ENCODE data around the gene ANKRD29. TPM values are rescaled to one million over a fixed set of nuclear protein-coding genes. Genes with fewer than 3 reads are reported as not detected.

Gene ANKRD29
- total RNA-seq, 1 donor from 2014 or later, result not detected

GRCh38 chr18:23588836-23589560, 73.7 kb downstream of the ANKRD29 start:
- Mint-ChIP-seq H3K4me1 (ENCODE audit: low read depth) (peaks cover 27% of the 10 kb centered on the region), H3K4me3 (ENCODE audit: low read depth) (no peak overlapping the region), H3K27ac (no peak overlapping the region), H3K9me3 (no peaks in the 10 kb centered on the region), H3K36me3 (ENCODE audit: low read depth) (peaks cover 4% of the 10 kb centered on the region), H3K27me3 (ENCODE audit: low read depth) (peaks cover 5% of the 10 kb centered on the region)
- no peak for DNase-seq (ENCODE audit: low spot score)
- intact Hi-C loops (cut with micrococcal nuclease), result loop anchor here (5.0 kb wide), 1 partner anchor 137 kb away; the partner anchor contains the start of gene RIOK3

- peaks cover 12% of the 10 kb centered on the region for H3K36me3 Mint-ChIP-seq (ENCODE audit: low read depth)
- H3K9me3 Mint-ChIP-seq, result no peaks in the 10 kb centered on the region
- H3K4me3 Mint-ChIP-seq (ENCODE audit: low read depth), result peak overlapping the region; percentile 92
- peak; percentile 13 for DNase-seq (ENCODE audit: low spot score)
- peaks cover 5% of the 10 kb centered on the region for H3K27me3 Mint-ChIP-seq (ENCODE audit: low read depth)
- peak overlapping the region; percentile 94 for H3K27ac Mint-ChIP-seq
- intact Hi-C loops (cut with micrococcal nuclease), result loop anchor here (1.0 to 5.0 kb wide), 4 partner anchors 24 to 135 kb away; partner anchors contain the start of gene RIOK3
- peaks cover 32% of the 10 kb centered on the region for H3K4me1 Mint-ChIP-seq (ENCODE audit: low read depth)
These were observed 75.5 kb downstream of the ANKRD29 start for GRCh38 chr18:23587220-23587642.

- peaks cover 39% of the 10 kb centered on the region for H3K4me1 Mint-ChIP-seq (ENCODE audit: low read depth)
- no peaks in the 10 kb centered on the region for H3K9me3 Mint-ChIP-seq
- DNase-seq (ENCODE audit: low spot score), result peak; percentile 92
- H3K36me3 Mint-ChIP-seq (ENCODE audit: low read depth), result peaks cover 18% of the 10 kb centered on the region
- peaks cover 5% of the 10 kb centered on the region for H3K27me3 Mint-ChIP-seq (ENCODE audit: low read depth)
- peak within 1 kb of the TSS; percentile 92 for H3K4me3 Mint-ChIP-seq (ENCODE audit: low read depth)
- peak within 1 kb of the TSS; percentile 94 for H3K27ac Mint-ChIP-seq
- intact Hi-C loops (cut with micrococcal nuclease), result loop anchor here (1.0 to 5.0 kb wide), 7 partner anchors 13 to 653 kb away; partner anchors contain the start of genes RBBP8 and RIOK3
These were observed 76.2 kb downstream of the ANKRD29 start, which contains the start of gene NPC1 for GRCh38 chr18:23586249-23587196. Gene NPC1, minus strand, starts transcription at chr18:23586506. Its CDS starts 163 bp downstream, at chr18:23586343.

GRCh38 chr18:23585897-23586248, 76.8 kb downstream of the ANKRD29 start:
- no peaks in the 10 kb centered on the region for H3K9me3 Mint-ChIP-seq
- peaks cover 44% of the 10 kb centered on the region for H3K4me1 Mint-ChIP-seq (ENCODE audit: low read depth)
- intact Hi-C loops (cut with micrococcal nuclease), result loop anchor here (1.0 to 5.0 kb wide), 6 partner anchors 13 to 653 kb away; partner anchors contain the start of genes RBBP8 and RIOK3
- no peak for DNase-seq (ENCODE audit: low spot score)
- peaks cover 5% of the 10 kb centered on the region for H3K27me3 Mint-ChIP-seq (ENCODE audit: low read depth)
- peak overlapping the region; percentile 92 for H3K4me3 Mint-ChIP-seq (ENCODE audit: low read depth)
- peaks cover 18% of the 10 kb centered on the region for H3K36me3 Mint-ChIP-seq (ENCODE audit: low read depth)
- H3K27ac Mint-ChIP-seq, result peak overlapping the region; percentile 70

GRCh38 chr18:23585007-23585871, 77.5 kb downstream of the ANKRD29 start:
- H3K4me1 Mint-ChIP-seq (ENCODE audit: low read depth), result peaks cover 49% of the 10 kb centered on the region
- intact Hi-C loops (cut with micrococcal nuclease), result loop anchor here (5.0 kb wide), 1 partner anchor 133 kb away; the partner anchor contains the start of gene RIOK3

GRCh38 chr18:23584019-23584983, 78.4 kb downstream of the ANKRD29 start:
- Mint-ChIP-seq H3K27me3 (ENCODE audit: low read depth) (peaks cover 5% of the 10 kb centered on the region), H3K9me3 (no peaks in the 10 kb centered on the region), H3K27ac (no peak overlapping the region), H3K4me1 (ENCODE audit: low read depth) (peaks cover 51% of the 10 kb centered on the region), H3K36me3 (ENCODE audit: low read depth) (peaks cover 24% of the 10 kb centered on the region), H3K4me3 (ENCODE audit: low read depth) (peak overlapping the region; percentile 11)
- DNase-seq (ENCODE audit: low spot score), result no peak
- intact Hi-C loops (cut with micrococcal nuclease), result no loop called here

More at GRCh38 chr18:23585007-23585871, 77.5 kb downstream of the ANKRD29 start:
- no peak for DNase-seq (ENCODE audit: low spot score)
- peak overlapping the region; percentile 70 for H3K27ac Mint-ChIP-seq
- H3K4me3 Mint-ChIP-seq (ENCODE audit: low read depth), result peak overlapping the region; percentile 92
- H3K27me3 Mint-ChIP-seq (ENCODE audit: low read depth), result peaks cover 5% of the 10 kb centered on the region
- peaks cover 21% of the 10 kb centered on the region for H3K36me3 Mint-ChIP-seq (ENCODE audit: low read depth)
- no peaks in the 10 kb centered on the region for H3K9me3 Mint-ChIP-seq

GRCh38 chr18:23583071-23583865, 79.4 kb downstream of the ANKRD29 start:
- Mint-ChIP-seq H3K27ac (no peak overlapping the region), H3K36me3 (ENCODE audit: low read depth) (peaks cover 33% of the 10 kb centered on the region)

GRCh38 chr18:23580677-23581367, 81.9 kb downstream of the ANKRD29 start:
- Mint-ChIP-seq H3K4me3 (ENCODE audit: low read depth) (no peak overlapping the region), H3K27me3 (ENCODE audit: low read depth) (no peaks in the 10 kb centered on the region), H3K4me1 (ENCODE audit: low read depth) (peaks cover 55% of the 10 kb centered on the region)

More at GRCh38 chr18:23583071-23583865, 79.4 kb downstream of the ANKRD29 start:
- Mint-ChIP-seq H3K27me3 (ENCODE audit: low read depth) (peaks cover under 1% of the 10 kb centered on the region), H3K4me3 (ENCODE audit: low read depth) (no peak overlapping the region), H3K4me1 (ENCODE audit: low read depth) (peaks cover 60% of the 10 kb centered on the region), H3K9me3 (no peaks in the 10 kb centered on the region)
- DNase-seq (ENCODE audit: low spot score), result no peak
- intact Hi-C loops (cut with micrococcal nuclease), result no loop called here

GRCh38 chr18:23578891-23579653, 83.6 kb downstream of the ANKRD29 start:
- Mint-ChIP-seq H3K9me3 (no peaks in the 10 kb centered on the region), H3K4me1 (ENCODE audit: low read depth) (peaks cover 55% of the 10 kb centered on the region), H3K27me3 (ENCODE audit: low read depth) (no peaks in the 10 kb centered on the region), H3K36me3 (ENCODE audit: low read depth) (peaks cover 44% of the 10 kb centered on the region), H3K27ac (peak overlapping the region; percentile 3), H3K4me3 (ENCODE audit: low read depth) (no peak overlapping the region)
- intact Hi-C loops (cut with micrococcal nuclease), result no loop called here
- no peak for DNase-seq (ENCODE audit: low spot score)

More at GRCh38 chr18:23580677-23581367, 81.9 kb downstream of the ANKRD29 start:
- peaks cover 40% of the 10 kb centered on the region for H3K36me3 Mint-ChIP-seq (ENCODE audit: low read depth)
- intact Hi-C loops (cut with micrococcal nuclease), result no loop called here
- H3K27ac Mint-ChIP-seq, result no peak overlapping the region
- no peaks in the 10 kb centered on the region for H3K9me3 Mint-ChIP-seq
- no peak for DNase-seq (ENCODE audit: low spot score)
